Measurements from ENCODE around the gene ADAT1.
"Not testable (repeated sequence)": the region's sequence is repeated elsewhere in the genome, so short reads cannot be mapped to it uniquely, and the experiment has no call there.

Gene ADAT1

GRCh38 chr16:75614066-75614897 lies 8.8 kb downstream of the ADAT1 start:
- TF ChIP-seq CTCF (IDR thresholded peaks at IDR 0.05; ENCODE audit: low read length, missing control alignments) = no peak
- peak; percentile 46 for DNase-seq (ENCODE audit: low read depth)
- no peak overlapping the region for H3K4me3 ChIP-seq (replicated peaks; ENCODE audit: low read depth, low read length)

- no peak overlapping the region for H3K4me3 ChIP-seq (replicated peaks; ENCODE audit: low read depth, low read length)
- TF ChIP-seq CTCF (IDR thresholded peaks at IDR 0.05; ENCODE audit: low read length, missing control alignments) = no peak
- DNase-seq (ENCODE audit: low read depth) = no peak
Measured at GRCh38 chr16:75606507-75606906, 16.6 kb downstream of the ADAT1 start.

- TF ChIP-seq CTCF (IDR thresholded peaks at IDR 0.05; ENCODE audit: low read length, missing control alignments) = no peak
- no peak for DNase-seq (ENCODE audit: low read depth)
- no peak overlapping the region for H3K4me3 ChIP-seq (replicated peaks; ENCODE audit: low read depth, low read length)
Measured at GRCh38 chr16:75603241-75603640, 19.8 kb downstream of the ADAT1 start.

GRCh38 chr16:75599452-75600277 lies 23.4 kb downstream of the ADAT1 start:
- no peak for TF ChIP-seq CTCF (IDR thresholded peaks at IDR 0.05; ENCODE audit: low read length, missing control alignments)
- H3K4me3 ChIP-seq (replicated peaks; ENCODE audit: low read depth, low read length) = no peak overlapping the region
- no peak for DNase-seq (ENCODE audit: low read depth)

GRCh38 chr16:75593825-75594820 lies 29.0 kb downstream of the ADAT1 start:
- peak; percentile 46 for DNase-seq (ENCODE audit: low read depth)
- TF ChIP-seq CTCF (IDR thresholded peaks at IDR 0.05; ENCODE audit: low read length, missing control alignments) = no peak

GRCh38 chr16:75593308-75593707 lies 29.8 kb downstream of the ADAT1 start:
- no peak for TF ChIP-seq CTCF (IDR thresholded peaks at IDR 0.05; ENCODE audit: low read length, missing control alignments)
- no peak overlapping the region for H3K4me3 ChIP-seq (replicated peaks; ENCODE audit: low read depth, low read length)
- DNase-seq (ENCODE audit: low read depth) = no peak

More at GRCh38 chr16:75593825-75594820, 29.0 kb downstream of the ADAT1 start:
- H3K4me3 ChIP-seq (replicated peaks; ENCODE audit: low read depth, low read length) = no peak overlapping the region

- peak; percentile 50 for DNase-seq (ENCODE audit: low read depth)
- H3K4me3 ChIP-seq (replicated peaks; ENCODE audit: low read depth, low read length) = not testable (repeated sequence)
Measured at GRCh38 chr16:75591927-75592326, 31.2 kb downstream of the ADAT1 start.

Measured in fibroblast of pulmonary artery (primary cell).